ENCODE results near the gene MRPL42.

MRPL42 gene

DNA sequence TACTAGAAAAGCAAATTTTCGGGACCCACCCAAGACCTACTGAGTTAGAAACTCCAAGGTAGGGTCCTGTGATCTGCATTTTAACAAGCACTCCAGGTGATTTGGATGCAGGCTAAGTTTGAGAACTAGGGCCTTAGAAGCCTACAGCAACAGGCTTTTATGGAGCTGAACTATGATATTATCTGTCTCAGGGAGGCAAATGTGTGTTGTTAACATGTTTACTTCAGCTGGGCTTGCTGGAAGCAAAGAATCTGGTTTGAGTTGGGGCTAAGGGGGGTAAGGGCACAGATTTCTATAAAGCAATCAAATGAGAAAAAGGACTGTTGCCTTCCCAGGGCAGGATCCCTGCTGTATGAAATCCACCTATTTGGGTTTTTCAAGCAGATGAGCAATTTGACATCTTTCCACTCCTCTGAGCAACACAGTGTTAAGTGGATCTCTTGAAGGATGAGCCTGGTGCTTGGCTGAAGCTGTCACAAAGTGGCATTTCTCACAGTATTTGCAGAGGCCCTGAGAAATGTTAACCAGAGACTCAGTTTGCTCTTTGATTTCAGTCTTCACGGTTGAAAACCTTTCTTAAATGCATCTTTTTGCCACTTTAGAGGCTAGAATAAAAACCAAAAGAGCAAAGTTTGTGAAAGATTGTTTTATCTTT, 68.9 kb downstream of the MRPL42 start:
- DNase-seq (ENCODE audit: extremely low read depth, low read depth) = no peak
- TF ChIP-seq, protein P1, sequence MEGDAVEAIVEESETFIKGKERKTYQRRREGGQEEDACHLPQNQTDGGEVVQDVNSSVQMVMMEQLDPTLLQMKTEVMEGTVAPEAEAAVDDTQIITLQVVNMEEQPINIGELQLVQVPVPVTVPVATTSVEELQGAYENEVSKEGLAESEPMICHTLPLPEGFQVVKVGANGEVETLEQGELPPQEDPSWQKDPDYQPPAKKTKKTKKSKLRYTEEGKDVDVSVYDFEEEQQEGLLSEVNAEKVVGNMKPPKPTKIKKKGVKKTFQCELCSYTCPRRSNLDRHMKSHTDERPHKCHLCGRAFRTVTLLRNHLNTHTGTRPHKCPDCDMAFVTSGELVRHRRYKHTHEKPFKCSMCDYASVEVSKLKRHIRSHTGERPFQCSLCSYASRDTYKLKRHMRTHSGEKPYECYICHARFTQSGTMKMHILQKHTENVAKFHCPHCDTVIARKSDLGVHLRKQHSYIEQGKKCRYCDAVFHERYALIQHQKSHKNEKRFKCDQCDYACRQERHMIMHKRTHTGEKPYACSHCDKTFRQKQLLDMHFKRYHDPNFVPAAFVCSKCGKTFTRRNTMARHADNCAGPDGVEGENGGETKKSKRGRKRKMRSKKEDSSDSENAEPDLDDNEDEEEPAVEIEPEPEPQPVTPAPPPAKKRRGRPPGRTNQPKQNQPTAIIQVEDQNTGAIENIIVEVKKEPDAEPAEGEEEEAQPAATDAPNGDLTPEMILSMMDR (IDR thresholded peaks at IDR 0.05; ENCODE audit: low read depth, low read length) = no peak

DNA sequence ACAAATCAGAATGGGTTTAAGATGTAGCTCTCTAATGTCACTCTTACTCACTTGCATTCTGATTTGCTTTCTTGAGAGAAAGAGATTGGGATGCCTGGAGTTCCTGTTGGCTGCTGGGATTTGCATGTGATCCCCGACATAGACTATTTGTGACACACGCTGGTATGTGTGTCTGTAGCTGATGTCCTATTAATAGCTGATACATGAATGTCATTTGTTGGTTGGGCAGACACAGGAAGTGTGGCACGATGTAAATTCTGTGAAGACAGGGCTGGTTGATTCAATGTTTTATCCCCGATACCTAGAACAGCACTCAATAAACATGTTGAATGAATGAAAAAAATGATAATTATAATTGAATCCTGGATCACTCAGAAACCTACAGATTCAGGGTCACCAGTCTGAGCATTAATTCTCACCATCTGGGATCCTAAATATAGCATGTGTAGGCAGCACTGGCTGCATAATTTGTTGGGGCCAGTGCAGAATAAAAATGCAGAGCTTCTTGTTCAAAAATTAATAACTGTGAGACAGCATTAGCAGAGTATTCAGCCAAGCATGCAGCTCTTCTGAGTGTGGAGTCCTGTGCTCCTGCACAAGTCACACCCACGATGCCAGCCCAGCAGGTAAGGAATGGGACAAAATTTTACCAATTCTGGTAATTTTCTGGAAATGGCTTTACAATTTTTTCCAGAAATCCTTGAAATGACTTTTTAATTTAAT, 69.6 kb downstream of the MRPL42 start:
- TF ChIP-seq, protein P1 (IDR thresholded peaks at IDR 0.05; ENCODE audit: low read depth, low read length) = no peak
- no peak for DNase-seq (ENCODE audit: extremely low read depth, low read depth)

DNA sequence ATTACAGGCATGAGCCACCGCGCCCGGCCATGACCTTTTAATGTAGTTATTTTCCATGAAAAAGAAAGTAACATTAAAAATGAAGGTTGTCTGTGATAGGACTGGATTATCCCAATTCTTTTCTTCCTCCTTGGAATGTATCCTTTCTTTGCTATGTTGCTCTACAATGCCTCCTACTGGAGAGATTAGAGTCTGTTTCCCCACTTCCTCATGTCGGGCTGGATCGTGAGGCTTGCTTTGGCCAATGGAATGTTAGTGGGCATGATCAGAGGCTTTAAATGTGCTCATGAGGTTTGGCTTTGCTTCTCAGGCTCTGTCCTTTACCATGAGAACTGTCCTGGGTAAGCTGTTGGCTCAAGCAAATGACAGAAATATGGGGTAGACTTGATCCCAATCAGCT, 70.5 kb downstream of the MRPL42 start:
- TF ChIP-seq, protein P1 (IDR thresholded peaks at IDR 0.05; ENCODE audit: low read depth, low read length) = no peak
- DNase-seq (ENCODE audit: extremely low read depth, low read depth) = no peak

GRCh38 chr12:93539821-93540220, 72.5 kb downstream of the MRPL42 start:
- no peak for DNase-seq (ENCODE audit: extremely low read depth, low read depth)
- TF ChIP-seq, protein P1 (IDR thresholded peaks at IDR 0.05; ENCODE audit: low read depth, low read length) = no peak

DNA sequence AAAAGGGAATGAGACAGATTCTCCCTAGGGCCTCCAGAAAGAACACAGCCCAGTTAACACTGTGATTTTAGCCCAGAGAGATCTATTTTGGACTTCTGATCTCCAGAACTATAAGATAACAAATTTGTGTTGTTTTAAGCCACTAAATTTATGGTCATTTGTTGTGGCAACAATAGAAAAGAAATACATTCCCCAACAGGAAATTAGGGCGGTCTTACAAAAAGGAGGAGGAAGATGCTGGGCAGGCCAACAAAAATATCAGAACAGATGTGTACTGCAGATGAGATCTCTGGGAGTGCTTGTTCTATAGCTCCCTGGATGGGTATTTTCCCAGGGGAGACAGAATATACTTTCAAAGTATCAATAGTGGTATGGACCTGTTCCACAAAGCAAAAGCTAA, 73.2 kb downstream of the MRPL42 start:
- TF ChIP-seq, protein P1 (IDR thresholded peaks at IDR 0.05; ENCODE audit: low read depth, low read length) = no peak
- DNase-seq (ENCODE audit: extremely low read depth, low read depth) = no peak

DNA sequence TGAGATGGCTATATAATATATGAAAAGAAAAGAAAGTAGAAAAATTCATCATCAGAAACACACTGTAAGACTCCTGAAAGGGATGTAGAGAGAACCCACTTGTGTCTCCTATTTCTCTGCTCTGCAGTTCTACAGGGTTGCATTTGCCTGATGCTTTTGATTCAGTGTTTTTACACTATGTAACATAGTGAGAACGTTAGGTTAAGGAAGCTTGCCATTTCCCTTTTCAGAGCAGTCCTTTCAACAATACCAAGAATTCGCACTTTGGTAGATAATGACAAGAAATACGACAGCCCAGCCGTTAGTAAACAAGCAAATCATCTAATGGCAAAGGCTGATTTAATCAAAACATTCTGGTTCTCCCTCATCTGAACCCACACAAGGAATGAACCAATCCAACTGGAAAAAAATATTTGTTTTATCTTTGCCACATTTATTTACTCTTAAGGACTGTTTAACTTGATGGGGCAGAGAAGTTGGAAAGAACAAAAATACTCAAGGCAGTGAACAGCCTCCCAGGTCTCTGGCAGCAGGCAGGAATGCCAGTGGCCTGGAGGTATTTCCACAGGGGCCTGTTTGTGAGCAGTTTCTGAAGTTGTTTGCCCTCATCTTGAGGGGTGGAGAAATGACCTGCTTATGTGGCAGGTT, 74.4 kb downstream of the MRPL42 start:
- TF ChIP-seq, protein P1 (IDR thresholded peaks at IDR 0.05; ENCODE audit: low read depth, low read length) = no peak
- no peak for DNase-seq (ENCODE audit: extremely low read depth, low read depth)

GRCh38 chr12:93547778-93548177, 80.5 kb downstream of the MRPL42 start:
- no peak for DNase-seq (ENCODE audit: extremely low read depth, low read depth)
- TF ChIP-seq, protein P1 (IDR thresholded peaks at IDR 0.05; ENCODE audit: low read depth, low read length) = no peak

All from AG09319 (cell line).